SKM-1 treated with dmso at 0.1 percent for 144 hours (cell line): ENCODE measurements around the gene KLHL35.
A peak's percentile ranks its signal among the peaks of the same experiment; 100 is the strongest.
"Not testable (repeated sequence)": the region's sequence is repeated elsewhere in the genome, so short reads cannot be mapped to it uniquely, and the experiment has no call there.

Experiments used
- DNase-seq: peaks from one replicate; lab custom pipeline; 2025; ENCODE audit not compliant: unreplicated experiment; lab: John Stamatoyannopoulos, UW

The KLHL35 gene

GRCh38 chr11:75426720-75427086 lies 6.3 kb downstream of the KLHL35 start:
- DNase-seq = no peak

DNA sequence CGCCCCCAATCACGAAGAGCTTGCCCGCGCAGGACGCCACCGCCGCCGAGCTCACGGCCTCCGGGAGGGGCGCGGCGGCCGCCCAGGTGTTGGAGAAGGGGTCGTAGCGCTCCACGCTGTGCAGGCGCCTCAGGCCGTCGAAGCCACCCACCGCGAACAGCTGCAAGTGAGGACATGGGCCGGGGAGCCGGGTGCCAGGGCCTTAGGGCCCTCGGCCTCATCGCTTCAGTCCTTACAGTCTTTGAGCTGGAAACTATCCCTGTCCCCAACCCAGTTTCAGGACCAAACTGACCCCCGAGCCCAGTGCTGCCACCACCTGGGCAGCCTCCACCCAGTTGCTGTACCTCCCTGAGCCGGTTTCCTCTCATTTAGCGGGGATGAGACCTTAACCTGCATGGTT lies 7.6 kb downstream of the KLHL35 start:
- no peak for DNase-seq

DNA sequence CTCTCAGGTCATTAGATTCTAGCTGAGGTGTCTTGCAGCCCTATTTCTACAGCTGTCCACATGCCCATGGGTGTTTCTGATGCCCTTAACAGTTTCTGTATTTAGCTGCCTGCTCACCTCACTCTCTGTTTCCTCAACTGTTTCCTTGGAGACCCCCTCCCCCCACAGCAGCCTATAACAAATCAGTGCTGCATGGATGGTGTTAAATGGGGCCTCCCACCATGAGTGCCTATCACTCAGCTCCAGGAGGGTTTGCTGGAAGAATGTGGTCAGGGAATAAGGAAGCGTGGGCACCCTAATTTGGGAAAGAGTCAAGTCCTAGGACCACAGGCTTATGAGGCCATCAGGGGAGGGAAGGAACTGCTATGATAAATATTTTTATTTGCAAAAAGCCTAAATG lies 8.6 kb downstream of the KLHL35 start:
- DNase-seq = no peak

DNA sequence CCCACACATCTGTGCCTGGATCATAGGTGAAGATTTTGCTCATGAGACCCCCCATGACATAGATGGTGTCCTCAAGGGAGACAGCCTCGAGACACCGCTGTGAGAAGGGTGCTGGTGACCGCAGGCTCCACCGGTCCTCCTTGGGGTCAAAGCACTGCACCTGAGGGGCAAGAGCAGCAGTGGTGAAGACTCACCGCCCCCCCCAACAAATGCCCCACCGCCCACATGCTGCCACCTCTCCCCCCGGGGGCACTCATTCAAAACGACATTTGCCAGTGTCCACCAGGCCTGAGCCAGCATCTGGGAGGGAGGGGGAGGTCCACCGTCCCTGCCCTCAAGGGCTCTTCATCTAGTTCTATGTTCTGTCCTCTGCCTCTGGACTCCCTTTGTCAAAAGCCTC lies 9.3 kb downstream of the KLHL35 start:
- no peak for DNase-seq

GRCh38 chr11:75422248-75423231 lies 10.5 kb downstream of the KLHL35 start:
- DNase-seq = no peak

DNA sequence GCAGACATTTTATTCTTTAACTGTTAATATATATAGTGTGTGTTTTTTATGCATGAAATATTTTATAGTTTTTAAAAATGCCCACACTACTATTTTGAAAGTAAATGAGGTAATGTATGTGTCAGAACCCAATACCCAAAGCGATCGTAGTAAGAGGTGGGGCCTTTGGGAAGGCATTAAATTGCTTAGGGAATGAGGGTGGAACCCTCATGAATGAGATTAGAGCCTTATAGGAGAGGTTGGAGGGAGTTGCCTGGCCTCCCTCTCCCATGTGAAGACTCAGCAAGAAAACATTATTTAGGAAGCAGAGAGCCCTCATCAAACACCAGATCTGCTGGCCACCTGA lies 11.1 kb downstream of the KLHL35 start:
- DNase-seq = no peak

- no peak for DNase-seq
These were observed 11.9 kb downstream of the KLHL35 start for GRCh38 chr11:75421035-75421602.

- DNase-seq = no peak
These were observed 12.6 kb downstream of the KLHL35 start for GRCh38 chr11:75420224-75421034.

DNA sequence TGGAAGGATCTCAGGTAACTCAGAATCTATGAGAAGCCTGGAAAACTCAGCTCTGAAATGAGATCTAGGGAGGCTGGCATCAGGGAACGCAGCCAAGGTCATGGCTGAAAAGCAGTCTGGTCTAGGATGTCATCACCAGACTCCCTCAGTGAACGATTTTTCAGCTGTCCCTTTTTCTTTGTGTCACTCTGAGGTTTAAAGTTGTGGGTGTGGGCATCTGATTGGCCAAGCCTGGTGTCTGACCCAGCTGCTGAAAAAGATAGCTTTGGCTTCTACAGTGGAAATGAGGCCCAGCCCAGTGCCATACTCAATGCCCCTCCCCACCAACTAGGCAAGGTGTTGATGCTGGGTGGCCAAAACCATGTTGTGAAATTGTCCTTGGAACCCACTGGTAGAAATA lies 19.1 kb downstream of the KLHL35 start:
- no peak for DNase-seq

DNA sequence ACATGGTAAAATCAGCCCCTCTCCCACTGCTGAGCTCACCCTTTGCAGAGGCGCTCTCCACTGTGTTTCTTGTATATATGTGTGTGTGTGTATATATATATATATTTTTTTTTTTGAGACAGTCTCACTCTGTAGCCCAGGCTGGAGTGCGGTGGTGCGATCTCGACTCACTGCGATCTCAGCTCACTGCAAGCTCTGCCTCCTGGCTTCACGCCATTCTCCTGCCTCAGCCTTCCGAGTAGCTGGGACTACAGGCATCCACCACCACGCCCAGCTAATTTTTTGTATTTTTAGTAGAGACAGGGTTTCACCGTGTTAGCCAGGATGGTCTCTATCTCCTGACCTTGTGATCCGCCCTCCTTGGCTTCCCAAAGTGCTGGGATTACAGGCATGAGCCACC lies 19.9 kb downstream of the KLHL35 start:
- DNase-seq = not testable (repeated sequence)

GRCh38 chr11:75409971-75410370 lies 23.0 kb downstream of the KLHL35 start:
- DNase-seq = not testable (repeated sequence)

GRCh38 chr11:75408957-75409219 lies 24.1 kb downstream of the KLHL35 start:
- no peak for DNase-seq

- no peak for DNase-seq
These were observed 26.6 kb downstream of the KLHL35 start for GRCh38 chr11:75406338-75406777.

GRCh38 chr11:75403983-75404658 lies 28.9 kb downstream of the KLHL35 start:
- no peak for DNase-seq

DNA sequence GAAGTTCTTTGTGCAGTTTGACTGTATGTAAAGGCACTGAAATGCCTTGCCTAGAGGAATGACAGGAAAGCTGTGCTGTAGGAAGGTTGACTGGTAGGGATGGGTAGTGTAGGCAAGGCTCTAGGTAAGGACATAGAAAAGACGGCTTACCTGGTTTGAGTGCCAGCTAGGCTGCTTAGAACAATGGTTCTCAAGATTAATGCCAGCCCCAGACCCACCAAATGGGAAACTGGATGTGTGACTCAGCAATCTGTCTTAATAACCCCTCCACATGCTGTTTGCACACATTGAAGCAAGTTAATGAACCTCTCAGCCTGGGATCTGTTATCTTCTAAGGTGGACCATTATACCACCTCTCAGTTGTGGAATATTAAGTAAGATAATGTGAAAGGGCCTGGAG lies 30.0 kb downstream of the KLHL35 start:
- no peak for DNase-seq

DNA sequence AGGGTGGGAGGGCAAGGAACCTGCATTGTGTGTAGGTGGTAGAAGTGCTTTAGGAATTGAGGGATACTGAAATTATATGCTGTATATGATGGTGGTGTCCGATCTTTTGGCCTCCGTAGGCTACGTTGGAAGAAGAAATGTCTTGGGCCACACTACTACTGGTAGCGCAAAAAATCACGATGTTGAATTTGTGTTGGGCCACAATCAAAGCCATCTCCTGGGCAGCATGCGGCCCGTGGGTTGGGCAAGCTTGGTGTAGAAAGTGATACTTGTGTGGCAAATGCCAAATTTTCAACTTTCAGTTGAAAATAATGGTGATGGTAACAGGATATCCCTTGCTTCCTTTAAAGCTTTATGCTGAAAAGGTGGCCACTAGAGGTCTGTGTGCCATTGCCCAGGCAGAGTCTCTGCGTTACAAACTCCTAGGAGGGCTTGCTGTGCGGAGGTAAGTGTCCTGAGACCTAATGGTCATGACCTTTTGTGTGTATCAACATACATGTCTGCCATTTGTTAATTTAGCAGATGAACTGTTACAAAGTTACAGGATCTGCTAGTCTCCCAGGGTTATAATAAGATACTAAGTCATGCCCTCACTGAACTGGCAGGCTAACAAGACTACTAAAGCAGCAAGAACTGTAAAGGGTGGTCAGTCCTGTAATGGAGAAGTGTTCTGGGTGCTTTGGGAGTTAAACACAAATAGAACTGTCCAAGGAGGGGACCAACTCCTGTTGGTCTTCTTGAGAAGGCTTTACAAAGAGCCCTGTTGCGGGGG lies 30.8 kb downstream of the KLHL35 start:
- DNase-seq = no peak

DNA sequence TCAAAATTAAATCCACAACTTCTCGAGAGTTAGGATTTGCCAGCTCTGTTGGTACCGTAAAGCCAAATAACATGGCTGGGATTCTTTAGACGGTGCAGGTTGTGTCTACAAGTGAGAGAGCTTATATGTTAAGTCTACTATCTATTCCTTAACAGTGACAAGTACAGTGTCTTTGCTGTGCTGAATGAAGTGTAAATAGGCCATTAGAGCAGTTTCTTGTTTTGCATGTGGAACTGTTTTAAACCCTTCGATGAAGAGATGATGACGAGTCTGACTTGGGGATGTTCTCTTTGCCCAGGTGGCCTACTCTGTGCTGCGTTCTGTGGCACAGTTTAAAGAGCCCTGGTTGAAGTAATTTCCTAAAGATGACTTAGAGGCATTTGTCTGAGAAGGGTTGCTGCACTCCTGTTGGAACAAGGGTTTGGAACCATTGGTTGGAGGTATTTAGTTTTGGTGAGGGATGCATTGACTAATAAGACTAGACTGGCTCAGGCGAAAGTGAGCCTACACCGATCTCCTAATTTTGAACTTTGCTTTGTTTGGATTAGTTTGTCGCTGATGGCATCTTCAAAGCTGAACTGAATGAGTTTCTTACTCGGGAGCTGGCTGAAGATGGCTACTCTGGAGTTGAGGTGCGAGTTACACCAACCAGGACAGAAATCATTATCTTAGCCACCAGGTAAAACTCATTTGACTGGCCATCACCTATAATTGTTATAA lies 32.7 kb downstream of the KLHL35 start:
- no peak for DNase-seq

- peak; percentile 92 for DNase-seq
These were observed 33.5 kb downstream of the KLHL35 start, which contains the start of gene RPS3 for GRCh38 chr11:75399344-75400145. Gene RPS3 (plus strand): TSS chr11:75399518. CDS start chr11:75399548, 30 bp downstream.

GRCh38 chr11:75398906-75399305 lies 34.1 kb downstream of the KLHL35 start:
- no peak for DNase-seq
